Measurements from ENCODE around the gene RAMP3. TPM values are rescaled to one million over a fixed set of nuclear protein-coding genes. Genes with fewer than 3 reads are reported as not detected.
"Not testable (repeated sequence)": the region's sequence is repeated elsewhere in the genome, so short reads cannot be mapped to it uniquely, and the experiment has no call there.

The RAMP3 gene
- polyA plus RNA-seq, 3 donors: 7.8 to 10.6 (median 9.5) TPM

GRCh38 chr7:45150199-45150598 lies 7.4 kb upstream of the RAMP3 start:
- DNase-seq (ENCODE audit: extremely low read depth in 1 of 11, low read depth in 9 of 11, low spot score in 4 of 11): no peak

GRCh38 chr7:45151131-45151684 lies 6.4 kb upstream of the RAMP3 start:
- no peak for DNase-seq (ENCODE audit: extremely low read depth in 1 of 11, low read depth in 9 of 11, low spot score in 4 of 11)

GRCh38 chr7:45151967-45152366 lies 5.6 kb upstream of the RAMP3 start:
- no peak for DNase-seq (ENCODE audit: extremely low read depth in 1 of 11, low read depth in 9 of 11, low spot score in 4 of 11)

GRCh38 chr7:45153233-45153632 lies 4.4 kb upstream of the RAMP3 start:
- no peak for DNase-seq (ENCODE audit: extremely low read depth in 1 of 11, low read depth in 9 of 11, low spot score in 4 of 11)

- DNase-seq (ENCODE audit: extremely low read depth in 1 of 11, low read depth in 9 of 11, low spot score in 4 of 11): not testable (repeated sequence)
Measured at GRCh38 chr7:45153861-45154260, 3.7 kb upstream of the RAMP3 start.

GRCh38 chr7:45155357-45155900 lies 2.2 kb upstream of the RAMP3 start:
- no peak for DNase-seq (ENCODE audit: extremely low read depth in 1 of 11, low read depth in 9 of 11, low spot score in 4 of 11)

- DNase-seq (ENCODE audit: extremely low read depth in 1 of 11, low read depth in 9 of 11, low spot score in 4 of 11): no peak
Measured at GRCh38 chr7:45155941-45156340, 1.6 kb upstream of the RAMP3 start.

- DNase-seq (ENCODE audit: extremely low read depth in 1 of 11, low read depth in 9 of 11, low spot score in 4 of 11): no peak
Measured at GRCh38 chr7:45156516-45157272, 897 bp upstream of the RAMP3 start.

GRCh38 chr7:45157286-45157652 lies 322 bp upstream of the RAMP3 start:
- DNase-seq (ENCODE audit: extremely low read depth in 1 of 11, low read depth in 9 of 11, low spot score in 4 of 11): no peak

GRCh38 chr7:45158471-45158870 lies 880 bp downstream of the RAMP3 start:
- DNase-seq (ENCODE audit: extremely low read depth in 1 of 11, low read depth in 9 of 11, low spot score in 4 of 11): no peak

GRCh38 chr7:45159296-45159695 lies 1.7 kb downstream of the RAMP3 start:
- no peak for DNase-seq (ENCODE audit: extremely low read depth in 1 of 11, low read depth in 9 of 11, low spot score in 4 of 11)

- no peak for DNase-seq (ENCODE audit: extremely low read depth in 1 of 11, low read depth in 9 of 11, low spot score in 4 of 11)
Measured at GRCh38 chr7:45160417-45160881, 2.9 kb downstream of the RAMP3 start.

- no peak for DNase-seq (ENCODE audit: extremely low read depth in 1 of 11, low read depth in 9 of 11, low spot score in 4 of 11)
Measured at GRCh38 chr7:45161138-45161537, 3.5 kb downstream of the RAMP3 start.

GRCh38 chr7:45161842-45162241 lies 4.3 kb downstream of the RAMP3 start:
- DNase-seq (ENCODE audit: extremely low read depth in 1 of 11, low read depth in 9 of 11, low spot score in 4 of 11): no peak

GRCh38 chr7:45162311-45162845 lies 4.8 kb downstream of the RAMP3 start:
- DNase-seq (ENCODE audit: extremely low read depth in 1 of 11, low read depth in 9 of 11, low spot score in 4 of 11): no peak

GRCh38 chr7:45162943-45163691 lies 5.5 kb downstream of the RAMP3 start:
- no peak for DNase-seq (ENCODE audit: extremely low read depth in 1 of 11, low read depth in 9 of 11, low spot score in 4 of 11)

- DNase-seq (ENCODE audit: extremely low read depth in 1 of 11, low read depth in 9 of 11, low spot score in 4 of 11): no peak
Measured at GRCh38 chr7:45163692-45164052, 6.1 kb downstream of the RAMP3 start.

- not testable (repeated sequence) for DNase-seq (ENCODE audit: extremely low read depth in 1 of 11, low read depth in 9 of 11, low spot score in 4 of 11)
Measured at GRCh38 chr7:45164271-45164670, 6.7 kb downstream of the RAMP3 start.

- DNase-seq (ENCODE audit: extremely low read depth in 1 of 11, low read depth in 9 of 11, low spot score in 4 of 11): no peak
Measured at GRCh38 chr7:45165857-45166256, 8.3 kb downstream of the RAMP3 start.

GRCh38 chr7:45171946-45172345 lies 14.4 kb downstream of the RAMP3 start:
- no peak for DNase-seq (ENCODE audit: extremely low read depth in 1 of 11, low read depth in 9 of 11, low spot score in 4 of 11)
